Liver (tissue), 3 donors: ENCODE measurements around the gene LPAR3.

Experiments used
- CTCF ChIP-seq: fragments of 150-350 bp; IDR thresholded peaks from 2 replicates; pipeline ENCODE4 v1.5.1; 2017; ENCODE audit warnings: improper control_type of control experiment, low read depth, low read length; ENCODE audit not compliant: missing input control
- EGR1 ChIP-seq, 2 donors: IDR thresholded peaks; 2 replicates each; pipeline ENCODE4 v1.6.1; 2016 to 2018; ENCODE audit warnings: antibody characterized with exemption in 2 of 2, low read depth in 2 of 2
- FOXA1 ChIP-seq: IDR thresholded peaks from 2 replicates; pipeline ENCODE4 v1.6.1; 2016; ENCODE audit warnings: antibody characterized with exemption
- FOXA2 ChIP-seq: IDR thresholded peaks from 2 replicates; pipeline ENCODE4 v1.6.1; 2016; ENCODE audit warnings: antibody characterized with exemption
- GABPA ChIP-seq, 2 donors: IDR thresholded peaks in 1 of 2; conservative IDR thresholded peaks in 1 of 2; 2 replicates each; pipeline ENCODE4 v1.6.1; 2016; ENCODE audit warnings: antibody characterized with exemption in 2 of 2, mild to moderate bottlenecking in 1 of 2, moderate library complexity in 1 of 2
- JUND ChIP-seq, 2 donors: IDR thresholded peaks; 2 replicates each; pipeline ENCODE4 v1.6.1; 2016; ENCODE audit warnings: antibody characterized with exemption in 2 of 2
- NR2F2 ChIP-seq: IDR thresholded peaks from 2 replicates; pipeline ENCODE4 v1.6.1; 2016; ENCODE audit warnings: antibody characterized with exemption
- RAD21 ChIP-seq, 2 donors: IDR thresholded peaks; 2 replicates each; pipeline ENCODE4 v1.6.1; 2016; ENCODE audit warnings: antibody characterized with exemption in 2 of 2, mild to moderate bottlenecking in 2 of 2
- TAF1 ChIP-seq: conservative IDR thresholded peaks from 2 replicates; pipeline ENCODE4 v1.6.1; 2016; ENCODE audit warnings: antibody characterized with exemption, mild to moderate bottlenecking
- YY1 ChIP-seq: IDR thresholded peaks from 2 replicates; pipeline ENCODE4 v1.6.1; 2016; ENCODE audit warnings: antibody characterized with exemption, mild to moderate bottlenecking
- TF ChIP-seq, protein P1 (sequence below): IDR thresholded peaks from 2 replicates; pipeline ENCODE4 v1.6.1; 2016; ENCODE audit warnings: antibody characterized with exemption, mild to moderate bottlenecking
- TF ChIP-seq, protein P2 (sequence below): IDR thresholded peaks from 2 replicates; pipeline ENCODE4 v1.6.1; 2016; ENCODE audit warnings: antibody characterized with exemption
- TF ChIP-seq, protein P3 (sequence below): IDR thresholded peaks from 2 replicates; pipeline ENCODE4 v1.6.1; 2016; ENCODE audit warnings: antibody characterized with exemption
- donor health status: healthy.
- donor health status: healthy.

- no peak for TF ChIP-seq EGR1 (IDR thresholded peaks at IDR 0.05; ENCODE audit: low read depth in 2 of 2)
- no peak for TF ChIP-seq CTCF
- TF ChIP-seq, protein P1, sequence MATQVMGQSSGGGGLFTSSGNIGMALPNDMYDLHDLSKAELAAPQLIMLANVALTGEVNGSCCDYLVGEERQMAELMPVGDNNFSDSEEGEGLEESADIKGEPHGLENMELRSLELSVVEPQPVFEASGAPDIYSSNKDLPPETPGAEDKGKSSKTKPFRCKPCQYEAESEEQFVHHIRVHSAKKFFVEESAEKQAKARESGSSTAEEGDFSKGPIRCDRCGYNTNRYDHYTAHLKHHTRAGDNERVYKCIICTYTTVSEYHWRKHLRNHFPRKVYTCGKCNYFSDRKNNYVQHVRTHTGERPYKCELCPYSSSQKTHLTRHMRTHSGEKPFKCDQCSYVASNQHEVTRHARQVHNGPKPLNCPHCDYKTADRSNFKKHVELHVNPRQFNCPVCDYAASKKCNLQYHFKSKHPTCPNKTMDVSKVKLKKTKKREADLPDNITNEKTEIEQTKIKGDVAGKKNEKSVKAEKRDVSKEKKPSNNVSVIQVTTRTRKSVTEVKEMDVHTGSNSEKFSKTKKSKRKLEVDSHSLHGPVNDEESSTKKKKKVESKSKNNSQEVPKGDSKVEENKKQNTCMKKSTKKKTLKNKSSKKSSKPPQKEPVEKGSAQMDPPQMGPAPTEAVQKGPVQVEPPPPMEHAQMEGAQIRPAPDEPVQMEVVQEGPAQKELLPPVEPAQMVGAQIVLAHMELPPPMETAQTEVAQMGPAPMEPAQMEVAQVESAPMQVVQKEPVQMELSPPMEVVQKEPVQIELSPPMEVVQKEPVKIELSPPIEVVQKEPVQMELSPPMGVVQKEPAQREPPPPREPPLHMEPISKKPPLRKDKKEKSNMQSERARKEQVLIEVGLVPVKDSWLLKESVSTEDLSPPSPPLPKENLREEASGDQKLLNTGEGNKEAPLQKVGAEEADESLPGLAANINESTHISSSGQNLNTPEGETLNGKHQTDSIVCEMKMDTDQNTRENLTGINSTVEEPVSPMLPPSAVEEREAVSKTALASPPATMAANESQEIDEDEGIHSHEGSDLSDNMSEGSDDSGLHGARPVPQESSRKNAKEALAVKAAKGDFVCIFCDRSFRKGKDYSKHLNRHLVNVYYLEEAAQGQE, result no peak
- TF ChIP-seq RAD21 (IDR thresholded peaks at IDR 0.05), result no peak
- no peak for TF ChIP-seq GABPA (IDR thresholded peaks at IDR 0.05 in 1 of 2, conservative IDR thresholded peaks at IDR 0.05 in 1 of 2)
- no peak for TF ChIP-seq FOXA2
- TF ChIP-seq YY1, result no peak
- no peak for TF ChIP-seq FOXA1
- TF ChIP-seq, protein P2, sequence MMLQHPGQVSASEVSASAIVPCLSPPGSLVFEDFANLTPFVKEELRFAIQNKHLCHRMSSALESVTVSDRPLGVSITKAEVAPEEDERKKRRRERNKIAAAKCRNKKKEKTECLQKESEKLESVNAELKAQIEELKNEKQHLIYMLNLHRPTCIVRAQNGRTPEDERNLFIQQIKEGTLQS, result no peak
- no peak for TF ChIP-seq TAF1
- TF ChIP-seq NR2F2, result no peak
- no peak for TF ChIP-seq JUND (IDR thresholded peaks at IDR 0.05)
- TF ChIP-seq, protein P3, sequence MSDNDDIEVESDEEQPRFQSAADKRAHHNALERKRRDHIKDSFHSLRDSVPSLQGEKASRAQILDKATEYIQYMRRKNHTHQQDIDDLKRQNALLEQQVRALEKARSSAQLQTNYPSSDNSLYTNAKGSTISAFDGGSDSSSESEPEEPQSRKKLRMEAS, result no peak
Measured at GRCh38 chr1:84800090-84801073, 92.6 kb downstream of the LPAR3 start.
